Activated CD4-positive, alpha-beta T cell treated with anti-CD3 and anti-CD28 coated beads, Interleukin-2, amount 50 U/mL, for 16 hours (primary cell): ENCODE measurements around the gene SPATA18.
"Not testable (repeated sequence)": the region's sequence is repeated elsewhere in the genome, so short reads cannot be mapped to it uniquely, and the experiment has no call there.

ENCODE experiments used
- DNase-seq: peaks from one replicate; pipeline ENCODE4 v3.0.0-alpha.2; 2020

SPATA18 gene

DNA sequence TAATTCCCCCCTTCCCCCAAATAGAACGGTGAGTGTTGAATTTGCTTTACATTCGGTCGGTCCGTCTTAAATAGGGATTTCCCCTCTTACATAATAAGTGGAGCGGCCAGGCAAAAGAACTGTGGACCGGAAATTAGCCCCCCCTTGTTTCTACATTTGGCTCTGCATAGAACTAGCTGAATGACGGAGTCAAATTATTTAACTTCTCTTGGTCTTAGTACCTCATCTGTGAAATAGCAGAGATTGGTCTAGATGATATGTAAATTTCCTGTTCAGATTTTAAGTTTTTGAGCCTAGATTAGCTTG, 1.3 kb downstream of the SPATA18 start:
- no peak for DNase-seq

DNA sequence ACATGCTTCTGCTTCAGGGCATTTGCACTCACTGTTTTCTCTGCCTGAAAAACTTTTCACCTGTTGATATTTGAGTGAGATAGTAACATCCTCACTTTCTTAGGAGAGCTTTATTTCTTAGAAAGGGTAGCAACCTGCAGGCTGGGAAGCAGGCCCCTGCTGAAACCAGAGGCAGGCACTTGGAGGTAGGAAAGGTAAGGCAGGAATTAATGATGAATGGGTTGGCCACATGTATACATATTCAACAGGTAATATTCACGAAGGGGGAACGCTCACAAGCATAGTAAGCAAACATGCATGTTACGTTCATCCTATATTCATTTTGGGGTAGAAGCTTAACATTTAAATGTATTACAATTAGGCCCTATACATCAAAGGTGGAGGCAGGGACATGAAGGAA, 3.1 kb downstream of the SPATA18 start:
- no peak for DNase-seq

DNA sequence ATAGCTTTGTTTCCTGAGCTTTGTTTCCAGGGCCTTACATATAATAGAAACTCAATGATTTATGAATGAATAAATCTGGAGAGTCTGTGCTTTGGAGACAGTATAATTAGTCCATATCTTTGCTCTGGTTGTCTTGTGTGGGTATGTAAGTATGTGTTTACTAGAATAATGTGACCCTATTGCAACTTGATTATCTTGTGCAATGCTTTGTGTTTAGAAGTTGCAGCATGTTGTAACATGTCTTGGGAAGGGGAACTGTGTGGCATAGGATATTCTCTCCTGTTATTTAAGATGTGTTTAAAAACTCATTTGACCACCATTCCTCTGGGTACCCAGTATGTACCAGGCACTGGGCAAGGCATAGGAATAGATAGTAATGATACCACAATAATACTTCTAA, 6.1 kb downstream of the SPATA18 start:
- DNase-seq: no peak

DNA sequence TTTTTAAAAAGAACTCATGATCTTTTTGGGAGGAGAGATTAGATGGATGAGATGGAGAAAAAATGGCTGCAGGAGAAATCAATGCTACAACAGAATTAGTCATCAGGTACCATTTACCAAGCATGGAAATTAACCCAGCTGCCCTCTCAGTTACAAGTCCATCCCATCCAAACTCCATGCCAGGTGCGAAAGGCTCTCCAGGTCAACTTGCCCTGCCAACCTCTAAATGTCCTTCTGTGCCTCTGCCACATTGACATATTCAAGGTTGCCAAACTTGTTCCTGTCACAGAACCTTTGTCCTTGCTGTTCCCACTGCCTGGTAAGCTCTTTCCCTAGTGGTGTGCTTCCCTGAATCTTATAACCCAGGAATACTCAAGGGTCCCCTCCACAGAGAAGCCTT, 7.2 kb downstream of the SPATA18 start:
- DNase-seq: no peak

DNA sequence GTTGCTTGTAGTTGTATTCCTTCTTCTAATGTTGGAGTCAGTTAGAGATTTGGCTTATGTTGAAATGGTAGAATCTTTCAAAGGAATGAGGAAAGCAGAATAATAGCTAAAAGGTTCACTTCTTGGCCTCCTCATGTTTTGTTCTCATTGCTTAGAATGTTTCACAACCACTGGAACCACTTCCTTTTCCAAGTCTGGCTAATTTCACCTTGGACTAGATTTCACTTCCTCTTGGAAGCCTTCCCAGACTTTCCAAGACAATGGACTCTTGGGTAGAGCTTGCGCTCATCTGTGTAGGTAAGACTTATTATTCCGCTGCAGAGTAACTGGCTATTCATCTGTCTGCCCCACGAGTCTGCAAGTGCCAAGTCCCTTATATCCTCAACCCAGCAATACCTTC, 8.3 kb downstream of the SPATA18 start:
- DNase-seq: no peak

DNA sequence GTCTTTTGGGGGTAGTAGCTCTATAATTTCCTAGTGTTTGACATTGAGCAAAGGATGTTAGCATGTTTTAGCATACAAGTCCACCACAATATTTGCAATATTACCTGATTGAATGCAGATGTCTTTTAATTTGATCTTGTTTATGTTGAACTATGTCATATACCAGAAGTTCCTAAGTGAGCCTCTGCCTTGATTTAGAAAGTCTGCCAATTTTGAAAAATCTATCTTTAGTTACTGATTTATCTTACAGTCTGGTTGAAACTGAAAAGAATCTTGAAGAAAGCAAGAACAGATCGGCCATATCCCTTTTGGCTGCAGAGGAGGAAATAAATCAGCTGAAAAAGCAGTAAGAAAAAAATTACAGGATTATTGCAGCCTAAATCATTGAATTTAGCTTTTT, 18.5 kb downstream of the SPATA18 start:
- DNase-seq: no peak

DNA sequence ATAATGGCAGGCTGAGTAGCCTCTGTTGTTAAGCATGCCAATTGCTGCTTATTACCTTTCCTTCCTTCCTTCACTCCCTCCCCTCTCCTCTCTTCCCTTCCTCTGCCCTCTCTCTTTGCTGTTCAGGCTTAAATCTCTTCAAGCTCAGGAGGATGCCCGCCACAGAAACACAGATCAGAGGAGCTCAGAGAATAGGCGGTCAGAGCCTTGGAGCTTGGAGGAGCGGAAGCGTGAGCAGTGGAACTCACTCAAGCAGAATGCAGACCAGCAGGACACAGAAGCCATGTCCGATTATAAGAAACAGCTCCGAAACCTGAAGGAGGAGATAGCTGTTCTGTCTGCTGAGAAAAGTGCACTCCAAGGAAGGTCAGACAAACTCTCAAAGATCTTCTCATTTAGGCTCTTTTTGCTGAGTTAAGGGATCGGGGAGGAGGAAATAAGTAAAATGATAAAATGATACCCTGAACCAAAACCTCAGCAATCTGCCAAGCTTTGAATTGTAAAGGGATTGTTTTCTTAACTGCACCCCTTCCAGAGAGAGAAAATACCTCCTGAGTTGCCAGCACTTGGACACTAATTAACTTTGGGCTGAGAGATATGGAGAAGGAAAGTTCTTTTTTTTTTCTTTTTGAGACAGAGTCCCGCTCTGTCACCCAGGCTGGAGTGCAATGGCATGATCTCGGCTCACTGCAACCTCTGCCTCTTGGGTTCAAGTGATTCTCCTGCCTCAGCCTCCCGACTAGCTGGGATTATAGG, 20.9 kb downstream of the SPATA18 start:
- no peak for DNase-seq

DNA sequence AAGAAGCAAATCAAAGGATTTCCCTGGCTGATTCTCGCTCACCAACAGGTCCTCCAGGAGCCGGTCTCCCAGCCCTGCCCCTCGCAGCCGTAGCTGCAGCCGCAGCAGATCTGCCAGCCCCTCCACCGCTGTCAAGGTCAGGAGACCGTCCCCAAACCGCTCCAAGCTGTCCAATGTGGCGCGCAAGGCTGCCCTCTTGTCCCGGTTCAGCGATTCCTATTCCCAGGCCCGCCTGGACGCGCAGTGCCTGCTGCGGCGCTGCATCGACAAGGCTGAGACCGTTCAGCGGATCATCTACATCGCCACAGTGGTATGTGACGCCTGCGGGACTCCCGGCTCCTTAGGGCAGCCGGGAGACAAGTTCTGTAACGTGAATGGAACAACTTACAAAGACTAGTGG, 25.6 kb downstream of the SPATA18 start:
- no peak for DNase-seq

DNA sequence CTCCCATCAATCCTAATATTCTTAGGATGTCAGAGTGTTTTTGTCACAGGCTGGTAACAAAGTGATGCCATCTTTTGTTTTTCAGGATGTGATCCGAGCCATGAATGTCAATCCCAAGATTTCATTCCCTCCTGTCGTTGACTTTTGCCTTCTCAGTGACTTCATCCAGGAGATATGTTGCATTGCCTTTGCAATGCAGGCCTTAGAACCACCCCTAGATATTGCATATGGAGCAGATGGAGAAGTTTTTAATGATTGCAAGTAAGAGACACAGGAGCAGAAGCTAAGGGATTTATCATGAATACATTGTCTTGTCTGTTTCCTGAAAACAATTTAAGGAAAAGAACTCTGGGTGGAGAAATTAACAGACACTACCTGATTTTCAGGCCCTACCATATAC, 28.6 kb downstream of the SPATA18 start:
- no peak for DNase-seq

DNA sequence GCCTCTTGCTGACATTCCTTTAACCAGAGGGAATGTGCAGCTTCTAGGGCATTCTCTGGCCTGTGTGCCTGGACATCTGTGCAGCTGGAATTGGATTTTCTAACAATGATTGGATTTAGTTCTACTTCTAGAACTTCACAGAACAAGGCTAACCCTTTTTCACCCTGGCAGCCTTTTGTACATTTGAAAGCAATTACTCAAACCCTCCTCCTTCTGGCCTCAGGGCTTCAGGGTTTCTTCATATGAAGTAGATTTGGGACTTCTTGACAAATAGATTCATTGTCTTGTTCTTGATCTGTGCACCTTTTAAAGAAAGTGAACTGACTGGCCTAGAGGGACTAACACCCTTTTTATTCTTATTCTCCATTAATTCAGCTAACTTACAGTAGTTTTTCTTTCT, 30.1 kb downstream of the SPATA18 start:
- no peak for DNase-seq

DNA sequence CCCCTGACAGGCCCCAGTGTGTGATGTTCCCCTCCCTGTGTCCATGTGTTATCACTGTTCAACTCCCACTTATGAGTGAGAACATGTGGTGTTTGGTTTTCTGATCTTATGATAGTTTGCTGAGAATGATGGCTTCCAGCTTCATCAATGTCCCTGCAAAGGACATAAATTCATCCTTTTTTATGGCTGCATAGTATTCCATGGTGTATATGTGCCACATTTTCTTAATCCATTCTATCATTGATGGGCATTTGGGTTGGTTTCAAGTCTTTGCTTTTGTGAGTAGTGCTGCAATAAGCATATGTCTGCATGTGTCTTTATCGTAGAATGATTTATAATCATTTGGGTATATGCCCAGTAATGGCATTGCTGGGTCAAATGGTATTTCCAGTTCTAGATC, 35.3 kb downstream of the SPATA18 start:
- DNase-seq: not testable (repeated sequence)

DNA sequence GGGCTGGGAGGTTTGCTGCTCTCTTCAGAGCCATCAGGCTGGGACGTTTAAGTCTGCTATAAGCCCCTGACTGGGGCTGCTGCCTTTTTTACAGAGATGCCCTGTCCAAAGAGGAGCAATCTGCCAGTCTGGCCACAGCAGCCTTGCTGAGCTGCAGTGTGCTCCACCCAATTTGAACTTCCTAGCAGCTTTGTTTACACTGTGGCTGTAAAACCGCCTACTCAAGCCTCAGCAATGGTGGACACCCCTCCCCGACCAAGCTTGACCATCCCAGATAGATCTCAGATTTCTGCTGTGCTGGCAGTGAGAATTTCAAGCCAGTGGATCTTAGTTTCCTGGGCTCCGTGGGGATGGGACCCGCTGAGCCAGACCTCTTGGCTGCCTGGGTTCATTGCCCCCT, 40.7 kb downstream of the SPATA18 start:
- no peak for DNase-seq

DNA sequence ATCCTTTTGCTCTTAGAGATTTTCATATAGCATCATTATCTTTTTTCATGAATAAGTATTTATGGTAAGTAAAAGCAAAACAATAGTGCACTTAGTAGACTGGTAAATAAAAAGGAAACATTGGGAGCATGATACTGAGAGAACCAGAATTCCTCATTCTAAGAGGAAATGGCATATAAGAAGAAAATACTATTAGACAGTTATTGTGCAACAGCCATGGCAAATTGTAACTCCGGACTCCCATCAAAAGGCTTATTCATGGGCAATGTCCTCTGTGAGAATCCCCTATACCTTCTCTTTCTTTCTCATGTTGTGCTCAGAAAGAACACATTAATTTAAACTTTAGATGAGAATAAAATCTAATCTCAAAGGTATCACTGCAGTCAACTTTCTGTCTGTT, 42.4 kb downstream of the SPATA18 start:
- no peak for DNase-seq

DNA sequence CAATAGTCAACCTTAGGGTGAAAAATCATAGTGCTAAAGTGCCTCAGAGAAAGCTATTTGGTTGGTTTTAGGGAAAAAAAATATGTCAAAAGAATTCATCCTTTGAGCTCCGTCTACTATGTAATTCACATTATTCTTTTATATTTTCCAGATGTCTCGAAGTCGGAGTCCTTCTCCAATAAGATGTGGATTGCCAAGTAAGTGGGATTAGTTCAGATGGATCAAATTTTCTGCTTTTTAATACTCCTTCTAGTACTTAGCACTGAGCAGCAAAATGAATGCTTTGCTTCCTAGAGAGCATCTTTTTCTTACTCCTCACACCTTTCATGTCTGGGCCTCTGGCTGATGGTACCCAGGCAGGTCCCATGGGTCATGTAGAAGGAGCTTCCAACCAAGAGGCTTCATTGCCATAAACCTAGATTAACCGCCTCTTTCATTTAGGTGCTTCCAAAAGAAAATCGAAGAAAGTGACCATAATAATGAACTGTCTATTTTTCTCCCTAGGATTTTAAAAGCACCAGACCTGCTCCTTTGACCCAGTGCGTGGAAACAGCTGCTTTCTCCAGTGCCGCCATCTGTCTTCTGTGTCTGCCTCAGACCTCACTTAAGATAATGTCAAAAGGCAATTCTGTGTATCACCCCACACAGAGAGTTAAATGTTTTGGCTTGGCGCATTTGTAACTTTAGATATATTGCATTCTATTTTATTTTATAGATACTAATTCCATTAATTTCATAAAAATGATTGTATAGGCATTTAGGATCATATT, 43.5 kb downstream of the SPATA18 start:
- no peak for DNase-seq

DNA sequence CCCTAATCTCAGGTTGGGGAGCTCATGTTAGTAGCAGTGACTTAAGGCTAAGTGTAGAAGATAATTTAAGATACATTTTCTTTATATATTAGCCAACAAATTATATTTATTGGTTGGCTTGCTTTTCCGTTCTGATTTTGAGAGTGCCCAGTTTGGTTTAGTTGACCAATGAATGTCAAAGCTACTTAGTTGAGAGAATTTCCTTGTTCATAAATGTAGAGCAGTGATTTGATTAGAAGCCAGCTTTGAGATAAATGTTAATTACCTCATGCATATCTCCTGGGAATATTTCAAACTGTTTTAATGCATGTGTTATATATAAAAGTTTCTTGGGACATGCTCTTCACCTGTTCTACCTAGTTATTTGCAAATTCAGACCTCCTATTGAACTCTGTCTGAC, 44.3 kb downstream of the SPATA18 start:
- no peak for DNase-seq

DNA sequence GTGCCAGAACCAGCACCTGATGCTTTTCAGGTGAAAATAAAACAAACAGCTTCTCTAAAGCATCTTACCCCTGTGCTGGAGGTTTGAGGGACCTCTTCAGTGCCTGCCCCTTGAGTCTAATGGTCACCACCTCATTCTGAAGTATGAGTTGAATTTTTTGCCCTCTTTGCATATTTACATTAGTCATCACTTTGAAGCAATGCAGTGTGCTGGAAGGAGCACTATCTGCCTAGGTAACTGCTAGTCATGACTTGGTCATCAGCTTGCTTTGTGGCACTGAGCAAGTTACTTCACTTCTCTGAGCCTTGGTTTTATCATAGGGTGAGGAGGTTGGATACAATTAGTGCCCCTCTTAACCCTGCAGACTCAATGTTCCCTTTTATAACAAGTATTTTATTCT, 44.9 kb downstream of the SPATA18 start:
- DNase-seq: no peak

DNA sequence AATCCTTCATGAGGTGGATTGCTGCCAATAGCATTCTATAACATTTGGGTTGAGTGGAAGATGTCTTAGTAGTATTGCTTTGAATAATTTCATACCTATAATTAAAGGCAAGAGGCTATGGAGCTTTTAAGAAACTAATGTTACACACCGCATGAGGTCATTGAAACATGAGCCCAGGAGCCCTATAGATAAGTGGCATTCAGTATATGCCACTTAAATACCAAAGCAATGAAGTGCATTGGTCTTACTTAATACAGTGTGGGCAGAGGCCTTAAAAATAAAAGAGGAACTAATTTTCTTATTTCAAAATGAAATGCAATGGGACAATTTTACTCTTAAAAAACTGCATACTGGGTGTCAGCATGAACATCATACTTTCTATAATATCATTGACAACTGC, 47.5 kb downstream of the SPATA18 start:
- DNase-seq: no peak

DNA sequence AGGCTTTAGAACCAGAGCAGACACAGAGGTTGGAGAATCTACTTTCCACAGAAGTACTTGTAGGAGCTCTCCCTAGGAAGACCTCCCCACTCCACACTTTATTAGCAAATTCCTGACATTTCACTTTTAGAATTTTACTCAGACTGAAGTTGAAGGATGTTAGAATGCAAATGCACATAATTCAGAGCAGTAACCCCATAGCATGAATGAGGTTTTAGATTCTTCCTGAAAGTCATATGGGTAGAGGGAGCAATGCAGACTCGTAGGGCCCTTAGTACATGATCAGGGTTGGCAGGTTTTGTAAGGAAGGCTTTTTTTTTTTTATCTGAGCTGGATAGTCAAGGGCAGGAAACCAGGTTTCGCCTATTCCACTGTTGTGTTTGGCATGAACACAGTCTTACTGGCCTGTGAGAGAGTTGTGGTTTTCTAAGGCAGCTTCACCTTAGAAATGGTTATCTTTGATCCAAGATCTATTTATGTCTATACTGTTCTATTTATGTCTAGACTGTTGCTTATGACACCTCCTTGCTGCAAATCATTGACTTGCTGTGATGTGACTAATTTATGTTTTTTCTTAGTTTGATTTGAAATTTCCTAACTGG, 48.9 kb downstream of the SPATA18 start:
- DNase-seq: no peak

DNA sequence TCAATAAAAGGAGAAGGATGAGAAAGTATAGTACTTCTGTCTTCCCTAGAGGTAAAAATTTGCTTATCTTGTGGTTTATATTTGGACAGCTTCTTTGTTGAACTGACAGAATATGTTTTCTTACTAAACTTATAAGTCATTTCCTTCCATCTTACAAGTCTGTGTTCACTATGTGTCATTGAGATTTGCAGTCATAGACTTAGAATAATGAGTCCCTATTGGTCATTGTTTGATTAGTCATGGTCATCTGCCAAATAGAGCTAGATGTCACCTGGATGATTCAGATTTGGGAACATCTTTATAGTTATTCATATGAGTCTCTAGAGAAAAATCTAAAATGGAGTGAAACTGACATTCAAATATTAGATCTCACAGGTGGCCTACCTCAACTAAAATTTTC, 51.5 kb downstream of the SPATA18 start:
- DNase-seq: no peak

DNA sequence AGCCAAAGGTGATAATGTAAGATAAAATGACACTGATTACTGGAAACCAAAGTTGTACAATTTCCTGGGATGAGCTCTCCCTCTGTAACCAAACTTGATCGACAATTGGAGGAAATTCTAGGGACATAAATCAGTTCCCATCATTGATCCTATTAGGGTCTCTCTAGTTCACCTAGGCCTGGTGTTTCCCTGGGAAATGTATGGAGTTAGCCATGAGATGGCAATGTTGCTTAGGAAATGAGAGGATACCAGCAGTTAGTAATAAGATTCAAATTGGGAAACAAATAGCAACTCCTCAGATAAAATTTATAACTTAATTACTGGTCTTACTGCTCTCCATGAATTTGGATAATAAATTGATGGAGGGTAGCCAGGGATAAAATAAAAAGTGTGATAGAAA, 52.2 kb downstream of the SPATA18 start:
- no peak for DNase-seq

DNA sequence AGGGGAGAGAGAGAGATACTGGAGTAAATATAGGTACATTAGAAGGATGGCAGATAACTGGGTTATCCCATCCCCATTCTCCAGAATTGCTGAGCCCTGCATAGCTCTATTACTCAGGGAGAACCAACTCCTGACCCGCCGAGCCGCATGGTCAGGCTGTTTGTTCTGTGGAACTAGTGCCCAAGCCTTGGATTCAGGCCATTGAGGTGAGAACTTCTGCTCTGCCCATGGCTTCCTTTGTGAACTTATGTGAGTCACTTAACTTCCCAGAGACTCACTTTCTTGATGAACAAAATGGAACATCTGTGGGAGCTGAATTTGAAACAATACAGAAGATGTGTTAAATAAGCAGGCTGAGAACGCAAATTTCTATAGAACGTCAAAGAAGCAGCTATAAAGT, 54.2 kb downstream of the SPATA18 start:
- no peak for DNase-seq

DNA sequence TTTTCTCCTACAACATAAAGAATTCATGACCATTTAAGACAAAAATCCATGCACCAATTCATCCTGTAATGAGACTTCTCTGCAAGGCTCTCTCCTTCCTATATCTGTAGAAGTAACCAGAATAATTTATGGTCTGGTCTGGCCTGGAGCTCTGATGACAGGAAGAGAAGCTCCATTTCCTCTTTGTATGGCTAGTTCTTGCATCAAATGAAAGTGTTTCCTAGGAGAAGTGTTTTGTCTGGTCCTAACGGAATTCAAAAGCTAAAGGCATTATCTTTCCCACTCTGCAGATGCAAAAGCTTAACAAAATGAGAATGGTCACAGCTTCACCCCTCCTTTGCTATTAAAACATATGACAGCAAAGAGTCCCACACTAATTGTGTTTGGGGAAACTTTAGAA, 55.1 kb downstream of the SPATA18 start:
- DNase-seq: no peak

DNA sequence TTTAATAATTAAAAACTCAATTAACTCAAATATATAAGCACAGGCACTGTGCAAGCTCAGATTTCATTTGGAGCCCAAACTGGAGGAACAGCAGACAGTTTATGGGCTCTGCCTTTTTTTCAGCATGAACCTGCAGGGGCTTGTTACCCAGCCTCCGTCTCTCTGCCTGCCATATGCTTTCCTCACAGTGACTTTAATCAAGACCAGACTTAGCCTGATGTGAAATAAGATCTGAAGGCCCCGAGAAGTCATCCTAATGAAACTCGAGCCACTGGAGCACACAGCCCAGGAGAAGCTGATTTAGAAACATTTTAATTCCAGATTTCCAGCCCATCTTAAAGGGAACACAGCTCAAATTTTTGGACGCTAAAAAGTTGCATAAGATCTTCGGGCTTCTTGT, 55.6 kb downstream of the SPATA18 start:
- no peak for DNase-seq

DNA sequence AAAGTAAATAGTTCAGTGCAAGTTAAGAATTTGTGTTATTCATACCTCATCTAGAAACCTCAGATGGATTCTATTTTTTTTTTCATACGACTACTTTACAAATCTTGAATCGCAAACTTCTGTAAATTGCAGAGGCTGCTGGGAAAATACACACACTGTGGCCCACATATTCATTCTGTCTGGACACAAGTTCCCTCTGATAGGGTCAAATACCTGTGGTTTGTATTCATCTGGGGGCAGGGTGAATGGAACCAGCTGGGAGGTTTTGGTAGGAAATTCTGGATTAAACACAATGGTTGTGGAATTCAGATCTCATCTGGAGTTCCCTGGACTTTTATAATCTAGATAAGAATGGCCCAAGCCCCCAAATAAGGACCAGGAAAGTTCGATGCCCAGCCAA, 56.2 kb downstream of the SPATA18 start:
- no peak for DNase-seq

DNA sequence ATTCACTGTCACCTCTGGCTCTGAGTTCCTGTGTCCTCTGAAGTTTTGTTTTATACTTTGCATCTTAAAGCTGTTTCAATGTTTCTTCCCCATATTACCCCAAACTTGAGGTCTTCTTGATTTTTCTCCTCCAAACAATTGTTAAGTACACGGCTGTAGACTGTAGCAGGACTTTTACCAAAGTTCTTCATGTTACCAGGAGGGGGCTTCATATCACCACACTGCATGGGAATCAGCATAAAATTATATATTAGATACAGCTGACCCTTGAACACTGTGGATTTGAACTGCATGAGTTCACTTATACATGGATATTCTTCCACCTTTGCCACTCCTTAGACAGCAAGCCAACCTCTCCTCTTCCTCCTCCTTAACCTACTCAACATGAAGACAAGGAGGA, 56.6 kb downstream of the SPATA18 start:
- no peak for DNase-seq
